GM18520 (cell line): ENCODE results near the gene VWA3B.

ENCODE experiments used
- ATAC-seq: cut with Tn5 transposase; IDR thresholded peaks from one replicate; pipeline ENCODE4 v1.9.1; 2021; ENCODE audit not compliant: unreplicated experiment

Gene VWA3B

DNA sequence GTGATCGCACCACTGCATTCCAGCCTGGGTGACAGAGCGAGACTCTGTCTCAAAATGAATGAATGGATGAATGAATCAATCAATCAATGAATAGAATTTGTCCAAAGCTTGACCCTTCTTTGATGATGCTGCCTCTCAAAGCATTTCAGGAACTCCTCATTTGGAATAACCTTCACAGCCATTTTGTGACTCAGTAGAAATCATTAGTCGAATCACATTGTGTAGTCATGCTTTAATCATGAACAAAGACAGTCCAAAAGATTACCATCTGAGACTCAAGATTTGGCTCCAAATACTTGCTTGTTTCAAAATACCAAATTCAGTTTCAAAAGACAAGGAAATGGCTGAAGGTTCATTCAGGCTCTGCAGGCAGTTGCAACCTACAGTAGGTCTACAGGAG lies 83.1 kb downstream of the VWA3B start:
- no peak for ATAC-seq

- ATAC-seq: no peak
These were observed 85.3 kb downstream of the VWA3B start for GRCh38 chr2:98172150-98172765.

- ATAC-seq: no peak
These were observed 86.0 kb downstream of the VWA3B start for GRCh38 chr2:98172951-98173350.

- no peak for ATAC-seq
These were observed 88.8 kb downstream of the VWA3B start for GRCh38 chr2:98175811-98176210.

GRCh38 chr2:98177286-98177685 lies 90.3 kb downstream of the VWA3B start:
- no peak for ATAC-seq

DNA sequence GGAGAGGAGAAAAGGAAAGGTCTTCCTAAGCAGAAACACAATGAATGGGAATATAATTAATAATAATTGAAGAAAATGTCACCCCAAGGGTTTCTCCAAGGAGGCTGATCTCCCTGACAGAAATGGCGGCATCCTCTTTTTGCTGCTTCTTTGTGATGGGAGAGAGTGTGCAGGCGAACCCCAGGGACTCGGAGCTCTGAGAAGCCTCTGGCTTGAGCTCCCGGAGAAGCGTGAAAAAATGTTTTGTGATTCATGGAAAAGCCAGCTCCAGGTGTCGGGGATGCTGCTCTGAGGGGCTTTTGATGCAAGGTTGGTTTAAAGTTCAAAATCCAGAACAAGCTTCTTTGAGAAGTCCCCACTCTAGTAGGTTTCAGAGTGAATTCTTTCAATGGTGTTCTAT lies 91.0 kb downstream of the VWA3B start:
- ATAC-seq: no peak

- ATAC-seq: no peak
These were observed 93.5 kb downstream of the VWA3B start for GRCh38 chr2:98180456-98180855.

- no peak for ATAC-seq
These were observed 94.4 kb downstream of the VWA3B start for GRCh38 chr2:98181346-98181745.

DNA sequence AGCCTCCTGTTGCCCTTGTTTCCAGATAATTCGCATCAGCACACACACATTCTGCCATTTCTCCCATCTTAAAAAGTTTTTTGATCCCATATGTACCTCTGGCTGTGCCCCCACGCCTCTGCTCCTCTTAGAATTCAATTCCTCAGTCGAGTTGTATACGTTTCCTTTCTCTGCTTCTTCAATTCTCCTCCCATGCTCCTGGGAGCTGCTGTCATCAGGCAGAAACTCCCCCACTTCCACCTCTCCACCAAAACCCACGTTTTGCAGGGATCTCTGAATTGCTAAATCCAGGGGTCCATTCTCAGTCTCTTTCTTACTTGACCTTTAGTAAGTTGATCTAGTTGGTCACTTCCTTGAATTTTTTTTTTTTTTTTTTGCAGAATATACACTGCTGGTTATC lies 98.8 kb downstream of the VWA3B start:
- ATAC-seq: no peak

- no peak for ATAC-seq
These were observed 100.2 kb downstream of the VWA3B start for GRCh38 chr2:98187194-98187593.

DNA sequence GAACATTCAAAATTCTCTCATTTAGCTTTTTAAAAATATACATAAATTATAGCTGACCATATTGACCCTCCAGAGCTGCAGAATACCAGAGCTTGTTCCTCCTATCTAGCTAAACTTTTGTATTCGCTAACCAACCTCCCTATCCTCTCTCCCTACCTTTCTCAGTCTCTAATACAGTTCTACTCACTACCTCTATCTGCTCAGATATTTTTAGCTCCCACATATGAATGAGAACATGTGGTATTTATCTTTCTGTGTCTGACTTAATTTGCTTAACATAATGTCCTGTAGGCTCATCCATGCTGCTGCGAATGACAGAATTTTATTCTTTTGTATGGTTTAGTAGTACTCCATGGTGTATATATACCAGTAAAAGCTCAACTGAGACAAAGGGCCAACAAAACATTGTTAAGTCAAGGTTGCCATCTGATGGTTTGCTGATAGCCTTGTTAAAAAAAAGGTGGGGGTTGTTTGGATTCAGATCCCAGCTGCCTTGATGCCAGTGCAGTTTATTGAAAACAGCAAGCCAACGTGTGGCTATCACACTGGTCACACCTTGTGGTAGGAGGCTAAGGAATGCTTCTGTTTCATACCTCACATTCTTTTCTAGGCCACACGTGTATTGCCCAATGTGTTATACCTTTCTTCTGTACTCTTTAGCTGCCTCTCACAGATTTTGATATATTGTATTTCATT lies 101.5 kb downstream of the VWA3B start:
- no peak for ATAC-seq

DNA sequence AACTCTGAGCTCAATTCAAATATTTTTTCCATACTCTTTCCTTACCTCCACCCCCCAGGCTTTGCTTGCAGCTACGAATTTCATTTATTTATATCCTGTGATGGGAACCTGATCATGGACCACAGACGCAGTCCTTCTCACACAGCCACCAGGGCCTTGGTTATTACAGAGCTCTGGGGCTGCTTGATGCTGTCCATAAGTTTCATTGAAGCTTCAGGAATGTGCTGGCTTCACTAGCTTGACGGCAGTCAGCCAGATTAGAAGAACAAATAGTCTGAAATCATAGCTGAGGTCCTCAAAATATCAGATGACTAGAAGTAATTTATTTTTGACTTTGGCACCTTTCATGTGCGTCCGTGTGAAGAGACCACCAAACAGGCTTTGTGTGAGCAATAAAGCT lies 104.9 kb downstream of the VWA3B start:
- ATAC-seq: no peak

DNA sequence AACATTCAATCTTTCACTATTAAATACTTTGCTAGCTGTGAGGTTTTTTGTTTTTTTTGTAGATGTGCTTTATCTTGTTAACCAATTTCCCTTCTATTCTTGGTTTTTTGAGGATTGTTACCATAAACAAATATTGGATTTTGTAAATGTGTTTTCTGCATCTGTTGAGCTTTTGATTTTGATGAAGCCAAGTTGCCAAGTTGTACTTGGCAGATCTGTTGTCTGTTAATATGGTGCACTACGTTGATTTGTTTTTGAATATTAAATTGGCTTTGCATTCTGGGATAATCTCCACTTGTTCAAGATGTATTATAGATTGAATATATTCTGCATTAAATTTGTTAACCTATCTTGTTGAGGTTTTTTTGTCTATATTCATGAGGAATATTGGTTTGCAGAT lies 114.6 kb downstream of the VWA3B start:
- no peak for ATAC-seq

DNA sequence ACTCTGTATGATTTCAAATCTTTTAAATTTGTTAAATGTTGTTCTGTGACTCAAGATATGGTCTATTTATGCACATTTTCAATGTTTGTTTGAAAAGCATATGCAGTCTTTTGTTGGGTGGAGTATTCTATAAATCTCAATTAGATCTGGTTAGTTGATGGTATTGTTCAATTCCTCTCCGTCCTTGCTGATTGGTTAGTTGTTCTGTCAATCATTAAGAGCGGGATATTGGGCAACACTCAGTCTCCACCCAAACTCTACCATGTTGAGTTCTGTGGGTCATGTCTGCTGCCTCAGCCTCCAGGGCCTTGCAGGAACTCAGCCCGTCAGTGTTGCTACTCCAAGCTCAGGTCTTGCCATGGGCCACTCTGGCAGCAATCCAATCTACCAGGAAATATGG lies 118.9 kb downstream of the VWA3B start:
- ATAC-seq: no peak

GRCh38 chr2:98212092-98213000 lies 125.4 kb downstream of the VWA3B start:
- ATAC-seq: no peak

DNA sequence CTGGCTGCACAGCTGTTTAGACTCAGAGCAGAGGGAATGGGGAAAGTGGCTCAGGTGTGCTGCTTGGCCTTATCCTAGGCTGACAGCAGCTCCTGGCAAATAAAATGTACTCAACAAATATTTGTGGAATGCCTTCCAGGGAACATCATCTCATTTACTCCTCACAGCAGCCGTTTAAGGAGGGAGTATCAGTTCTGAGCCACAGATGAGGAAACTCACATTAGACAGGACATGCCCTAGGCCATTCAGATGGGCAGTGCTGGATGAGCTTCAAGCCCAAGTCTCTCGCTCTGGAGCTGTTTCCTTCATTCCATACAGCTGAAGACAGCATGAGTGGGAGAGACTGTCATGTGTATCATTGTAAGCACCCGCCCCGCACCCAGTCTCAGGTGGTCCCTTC lies 129.6 kb downstream of the VWA3B start:
- ATAC-seq: no peak

DNA sequence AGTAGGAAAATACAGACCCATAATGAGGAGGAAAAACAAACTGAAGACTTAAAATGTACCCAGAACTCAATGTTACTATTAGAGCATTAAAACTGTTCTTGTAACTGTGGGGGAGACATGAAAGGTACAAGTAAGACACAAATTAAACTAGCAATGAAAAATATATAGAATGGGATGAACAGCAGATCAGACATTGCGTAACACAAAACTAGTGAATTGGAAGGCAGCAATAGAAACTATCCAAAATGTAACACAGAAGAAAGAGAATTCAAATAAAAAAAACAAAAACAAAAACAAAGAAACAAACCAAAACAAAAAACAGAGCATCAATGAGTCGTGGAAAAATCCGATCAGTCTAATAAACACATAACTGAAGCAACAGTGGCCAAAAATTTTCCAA lies 132.2 kb downstream of the VWA3B start:
- no peak for ATAC-seq

GRCh38 chr2:98233941-98234340 lies 147.0 kb downstream of the VWA3B start:
- ATAC-seq: no peak

DNA sequence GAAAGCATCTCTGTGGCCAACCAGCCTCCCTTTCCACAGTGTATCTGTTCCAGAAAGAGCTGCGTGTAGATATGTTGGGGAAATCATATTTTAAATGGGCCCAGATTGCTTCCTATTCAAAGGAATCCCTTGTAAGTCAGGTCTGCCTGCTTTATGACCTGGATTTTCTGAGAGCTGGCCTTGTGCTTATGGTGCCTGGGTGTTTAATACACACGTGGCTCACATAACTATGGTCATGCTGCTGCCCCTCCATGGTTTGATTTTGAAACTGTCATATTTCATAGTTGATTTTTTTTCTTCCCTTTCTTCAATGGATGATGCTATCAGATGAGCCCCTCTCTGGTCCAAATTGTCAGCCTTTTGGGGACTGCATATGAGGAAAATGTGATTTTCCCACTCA lies 147.8 kb downstream of the VWA3B start:
- no peak for ATAC-seq

DNA sequence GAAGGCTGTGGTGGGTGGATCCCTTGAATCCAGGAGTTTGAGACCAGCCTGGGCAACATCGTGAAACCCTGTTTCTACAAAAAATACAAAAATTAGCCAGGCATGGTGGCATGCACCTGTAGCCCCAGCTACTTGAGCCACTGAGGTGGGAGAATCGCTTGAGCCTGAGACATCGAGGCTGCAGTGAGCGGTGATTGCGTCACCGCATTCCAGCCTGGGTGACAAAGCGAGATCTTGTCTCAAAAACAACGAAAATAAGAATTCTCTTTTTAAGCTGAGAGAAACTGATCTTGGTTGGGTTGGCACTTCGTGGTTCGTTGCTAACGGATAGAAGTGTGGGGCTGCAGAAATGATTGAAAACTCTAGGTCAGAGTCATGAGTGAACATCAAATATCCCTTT lies 150.0 kb downstream of the VWA3B start:
- no peak for ATAC-seq

DNA sequence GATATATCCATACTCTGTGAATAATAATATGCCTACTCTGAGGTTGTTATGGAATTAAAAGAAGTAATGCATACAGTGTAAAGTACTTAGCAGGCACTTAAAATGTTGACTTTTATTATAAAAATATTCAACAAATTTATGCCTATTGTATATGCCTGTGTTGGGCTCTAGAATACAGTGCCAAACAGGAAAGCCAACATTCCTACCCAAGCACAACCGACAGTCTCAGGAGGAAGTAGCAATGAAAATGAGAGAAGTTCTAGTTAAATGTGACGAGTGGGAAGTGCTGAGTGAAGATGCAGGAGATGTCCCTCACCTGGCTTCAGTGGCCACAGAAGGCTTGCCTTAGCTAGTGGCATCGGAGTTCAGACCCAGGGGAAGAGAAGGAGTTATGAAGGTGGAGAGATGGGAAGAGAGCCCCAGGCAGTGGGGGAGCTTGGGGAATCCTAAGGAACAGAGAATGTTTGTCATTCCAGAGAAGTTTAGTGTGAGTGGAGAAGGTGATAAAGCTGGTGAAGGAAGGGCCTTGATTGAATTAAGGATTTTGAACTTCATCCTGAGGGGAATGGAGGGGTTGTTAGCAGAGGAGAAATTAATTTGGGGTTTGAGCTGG lies 153.9 kb downstream of the VWA3B start:
- ATAC-seq: no peak

DNA sequence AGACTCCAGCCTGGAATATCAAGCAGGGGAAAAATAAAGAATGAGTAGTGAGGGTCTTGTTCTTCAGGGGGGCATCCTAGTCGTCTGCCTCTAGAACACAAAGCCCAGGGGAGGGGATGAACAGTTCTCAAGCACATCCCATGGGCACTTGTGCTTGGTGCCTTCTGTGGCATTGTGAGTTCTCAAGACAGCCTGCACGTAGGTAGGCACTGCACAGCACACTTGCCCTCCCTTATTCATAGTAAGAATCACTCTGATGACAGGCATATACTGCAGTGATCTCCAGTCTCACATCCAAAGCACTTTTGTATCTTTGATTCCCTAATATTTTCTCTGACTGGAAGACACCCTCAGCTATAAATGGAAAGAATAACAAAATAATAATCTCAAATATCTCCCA lies 154.6 kb downstream of the VWA3B start:
- ATAC-seq: no peak
